ENCODE measurements around the gene GSK3B.

DNA sequence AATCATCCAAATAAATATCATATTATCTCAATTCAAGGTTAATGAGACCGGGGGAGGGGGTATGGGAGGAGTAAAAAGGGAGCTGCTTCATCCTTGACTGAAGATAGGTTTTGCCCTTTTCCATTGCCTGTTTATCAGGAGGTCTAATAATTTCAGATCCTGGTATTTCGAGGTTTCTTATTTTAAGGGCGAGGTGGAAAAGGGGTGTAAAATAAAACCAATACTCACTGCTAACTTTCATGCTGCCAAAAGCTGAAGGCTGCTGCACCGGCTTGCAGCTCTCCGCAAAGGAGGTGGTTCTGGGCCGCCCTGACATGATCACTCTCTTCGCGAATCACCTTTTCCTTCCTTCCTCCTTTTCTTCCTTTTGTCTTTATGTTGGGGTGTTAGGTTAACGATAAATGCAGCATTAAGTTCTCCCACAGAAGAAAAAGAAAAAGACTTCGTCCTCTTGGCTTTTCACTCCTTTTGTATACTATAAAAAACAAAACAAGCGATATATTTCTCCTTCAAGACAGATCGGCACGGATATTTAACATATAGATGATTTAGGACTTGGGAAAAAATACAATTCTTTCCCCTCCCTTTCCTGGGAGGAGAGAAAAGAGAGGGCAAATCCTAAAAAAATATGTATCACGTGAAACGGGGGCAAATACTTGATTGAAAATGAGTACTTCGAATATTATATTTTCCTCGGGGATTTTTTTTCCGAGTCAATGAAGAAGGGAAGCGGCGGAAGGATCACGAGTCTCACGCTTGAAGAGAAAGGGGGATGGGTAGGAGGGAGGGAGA, 932 bp downstream of the GSK3B start:
- TF ChIP-seq POLR2A (IDR thresholded peaks at IDR 0.05; ENCODE audit: low read length) (no peak), GATA1 (IDR thresholded peaks at IDR 0.05; ENCODE audit: low read depth, low read length) (no peak)

All from erythroblast (primary cell).